Neutrophil (primary cell): ENCODE measurements around the gene SNX8.

Source experiments
- H3K27ac ChIP-seq: fragments of 200-600 bp; sonication (generic); 2 replicates; pipeline ENCODE4 v1.5.1; 2016; ENCODE audit warnings: mild to moderate bottlenecking, moderate library complexity
- H3K27me3 ChIP-seq: fragments of 200-600 bp; sonication (generic); 2 replicates; pipeline ENCODE4 v1.6.0; 2016; ENCODE audit warnings: mild to moderate bottlenecking
- H3K36me3 ChIP-seq: fragments of 200-600 bp; sonication (generic); 2 replicates; pipeline ENCODE4 v1.5.1; 2017
- H3K4me1 ChIP-seq, 2 experiments: fragments of 200-600 bp in 1 of 2; sonication (generic) in 1 of 2; 1 replicate in 1 of 2; 2 replicates in 1 of 2; pipeline versions ENCODE4 v1.5.1 to v1.6.1; 2013 to 2016; ENCODE audit warnings: low read depth in 1 of 2, low read length in 1 of 2, mild to moderate bottlenecking in 1 of 2, moderate library complexity in 1 of 2; ENCODE audit not compliant: control insufficient read depth in 1 of 2, insufficient read depth in 1 of 2
- H3K4me3 ChIP-seq, 2 experiments: fragments of 200-600 bp in 1 of 2; sonication (generic) in 1 of 2; 1 replicate in 1 of 2; 2 replicates in 1 of 2; pipeline ENCODE4 v1.5.1; 2013 to 2016; ENCODE audit warnings: low read depth in 1 of 2, low read length in 1 of 2, mild to moderate bottlenecking in 1 of 2, moderate library complexity in 1 of 2
- H3K9me3 ChIP-seq: fragments of 200-600 bp; sonication (generic); 2 replicates; pipeline ENCODE4 v1.5.1; 2016
- CTCF ChIP-seq: fragments of 200-600 bp; sonication (generic); IDR thresholded peaks from 2 replicates; pipeline ENCODE4 v1.5.1; 2016; ENCODE audit warnings: antibody characterized with exemption

The SNX8 gene

GRCh38 chr7:2301511-2301863, 12.8 kb downstream of the SNX8 start:
- Histone ChIP-seq H3K27me3 (peaks cover 8% of the 10 kb centered on the region), H3K4me1 (no peaks in the 10 kb centered on the region), H3K9me3 (no peaks in the 10 kb centered on the region), H3K4me3 (no peak overlapping the region), H3K36me3 (no peaks in the 10 kb centered on the region), H3K27ac (no peak overlapping the region)
- no peak for TF ChIP-seq CTCF

GRCh38 chr7:2299870-2300512, 14.2 kb downstream of the SNX8 start:
- Histone ChIP-seq H3K9me3 (no peaks in the 10 kb centered on the region), H3K36me3 (no peaks in the 10 kb centered on the region), H3K27ac (no peak overlapping the region), H3K4me3 (no peak overlapping the region), H3K27me3 (peaks cover 6% of the 10 kb centered on the region), H3K4me1 (no peaks in the 10 kb centered on the region)
- TF ChIP-seq CTCF: no peak

DNA sequence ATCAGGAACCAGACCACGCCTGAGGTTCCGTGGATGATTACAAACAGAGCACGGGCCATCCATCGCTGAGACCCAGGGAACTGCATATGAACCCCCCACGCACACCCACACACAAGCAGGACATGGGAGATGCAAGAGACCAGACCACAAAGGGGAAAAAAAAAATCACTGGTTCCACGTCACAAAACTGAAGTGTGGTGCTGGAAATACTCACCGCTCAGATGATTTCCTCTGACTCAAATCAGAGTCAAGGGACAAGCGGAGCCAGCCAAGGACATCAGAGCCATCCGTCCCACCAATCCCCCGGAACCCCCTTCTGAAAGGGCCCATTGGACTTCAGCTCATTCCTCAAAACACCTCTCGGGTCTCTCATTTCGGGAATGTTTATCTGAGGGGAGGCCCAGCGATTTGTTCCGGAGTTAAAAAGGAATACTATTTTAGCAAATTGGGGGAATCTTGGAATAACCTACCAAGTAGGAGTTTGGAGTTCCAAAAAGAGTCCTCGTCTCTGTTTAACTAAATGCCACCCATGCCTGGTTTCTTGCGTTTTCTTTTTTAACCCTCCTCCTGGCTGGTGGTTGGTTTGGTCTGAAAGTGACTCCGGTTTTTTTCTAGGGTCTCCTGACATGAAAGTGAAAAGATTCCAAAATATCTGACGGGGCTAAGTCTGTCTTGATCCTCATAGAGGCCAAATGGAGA, 15.0 kb downstream of the SNX8 start:
- Histone ChIP-seq H3K27ac (no peak overlapping the region), H3K4me1 (no peaks in the 10 kb centered on the region), H3K27me3 (no peaks in the 10 kb centered on the region), H3K4me3 (no peak overlapping the region), H3K36me3 (no peaks in the 10 kb centered on the region), H3K9me3 (no peaks in the 10 kb centered on the region)
- TF ChIP-seq CTCF: no peak

- Histone ChIP-seq H3K36me3 (no peaks in the 10 kb centered on the region), H3K9me3 (no peaks in the 10 kb centered on the region), H3K4me1 (no peaks in the 10 kb centered on the region), H3K27ac (no peak overlapping the region), H3K27me3 (no peaks in the 10 kb centered on the region), H3K4me3 (no peak overlapping the region)
- no peak for TF ChIP-seq CTCF
Measured at GRCh38 chr7:2296832-2297231, 17.4 kb downstream of the SNX8 start.

DNA sequence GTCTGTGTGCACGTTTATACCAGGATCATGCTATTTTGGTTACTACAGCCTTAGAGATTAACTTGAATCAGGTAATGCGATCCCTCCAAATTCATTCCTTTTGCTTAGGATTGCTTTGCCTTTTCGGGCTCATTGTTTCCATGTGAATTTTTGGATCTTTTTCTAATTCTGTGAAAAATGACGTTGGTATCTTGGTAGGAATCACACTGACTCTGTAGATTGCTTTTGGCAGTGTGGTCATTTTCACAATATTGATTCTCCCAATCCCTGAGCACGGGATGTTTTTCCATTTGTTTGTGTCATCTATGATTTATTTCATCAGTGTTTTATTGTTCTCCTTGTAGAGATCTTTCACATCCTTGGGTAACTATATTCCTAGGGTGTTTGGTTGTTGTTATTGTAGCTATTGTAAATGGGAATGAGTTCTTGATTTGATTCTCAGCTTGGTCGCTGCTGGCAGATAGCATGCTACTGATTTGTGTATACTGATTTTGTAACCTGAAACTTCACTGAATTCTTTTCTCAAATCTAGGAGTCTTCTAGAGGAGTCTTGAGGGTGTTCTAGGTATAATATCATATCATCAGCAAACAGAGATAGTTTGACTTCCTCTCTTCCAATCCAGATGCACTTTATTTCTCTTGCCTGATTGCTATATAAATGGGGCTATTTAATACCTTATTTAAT, 18.2 kb downstream of the SNX8 start:
- Histone ChIP-seq H3K9me3 (no peaks in the 10 kb centered on the region), H3K36me3 (no peaks in the 10 kb centered on the region), H3K27ac (no peak overlapping the region), H3K4me1 (no peaks in the 10 kb centered on the region), H3K4me3 (no peak overlapping the region), H3K27me3 (no peaks in the 10 kb centered on the region)
- TF ChIP-seq CTCF: no peak
